ENCODE data around the gene BAHCC1.

Gene BAHCC1

DNA sequence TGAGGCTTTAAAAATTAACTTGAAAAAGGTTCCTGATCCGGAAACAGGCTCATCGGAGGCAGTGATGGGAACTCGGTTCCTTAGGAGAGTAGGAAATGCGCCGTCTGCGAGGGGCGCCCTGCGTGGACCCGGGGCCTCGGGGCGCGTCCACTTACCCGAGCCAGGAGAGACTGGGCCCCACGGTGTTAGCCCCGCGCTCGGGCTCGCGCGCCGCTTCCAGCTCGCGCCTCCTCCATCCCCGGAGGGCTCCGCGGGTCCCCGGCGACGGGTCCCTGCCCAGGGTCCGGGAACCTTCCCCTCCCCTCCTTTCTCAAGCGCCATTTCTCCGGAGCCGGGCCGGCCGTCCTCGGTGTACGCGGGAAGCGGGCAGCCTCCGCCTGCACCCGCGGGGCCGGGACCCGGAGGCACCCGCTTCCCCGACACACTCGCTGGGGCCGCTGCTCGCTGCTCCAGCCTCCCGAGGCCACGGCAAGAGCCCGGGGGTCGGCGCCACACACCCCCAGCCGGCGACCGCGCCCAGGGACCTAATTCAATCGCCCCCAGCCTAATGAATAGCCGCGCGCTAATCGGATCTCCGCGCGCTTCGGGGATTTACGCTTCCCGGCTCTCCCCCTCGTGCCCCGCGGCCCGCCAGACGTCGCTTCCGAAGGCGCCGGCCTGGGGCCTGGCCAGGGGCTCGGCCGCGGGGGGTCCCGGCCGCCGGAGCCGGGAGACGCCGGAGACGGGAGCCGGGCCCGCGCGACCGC lies 2.2 kb upstream of the BAHCC1 start:
- DNase-seq (ENCODE audit: low read depth), result no peak
- H3K4me3 ChIP-seq (ENCODE audit: control insufficient read depth, low read depth, low read length), result peak overlapping the region; percentile 52
- TF ChIP-seq, protein P1, sequence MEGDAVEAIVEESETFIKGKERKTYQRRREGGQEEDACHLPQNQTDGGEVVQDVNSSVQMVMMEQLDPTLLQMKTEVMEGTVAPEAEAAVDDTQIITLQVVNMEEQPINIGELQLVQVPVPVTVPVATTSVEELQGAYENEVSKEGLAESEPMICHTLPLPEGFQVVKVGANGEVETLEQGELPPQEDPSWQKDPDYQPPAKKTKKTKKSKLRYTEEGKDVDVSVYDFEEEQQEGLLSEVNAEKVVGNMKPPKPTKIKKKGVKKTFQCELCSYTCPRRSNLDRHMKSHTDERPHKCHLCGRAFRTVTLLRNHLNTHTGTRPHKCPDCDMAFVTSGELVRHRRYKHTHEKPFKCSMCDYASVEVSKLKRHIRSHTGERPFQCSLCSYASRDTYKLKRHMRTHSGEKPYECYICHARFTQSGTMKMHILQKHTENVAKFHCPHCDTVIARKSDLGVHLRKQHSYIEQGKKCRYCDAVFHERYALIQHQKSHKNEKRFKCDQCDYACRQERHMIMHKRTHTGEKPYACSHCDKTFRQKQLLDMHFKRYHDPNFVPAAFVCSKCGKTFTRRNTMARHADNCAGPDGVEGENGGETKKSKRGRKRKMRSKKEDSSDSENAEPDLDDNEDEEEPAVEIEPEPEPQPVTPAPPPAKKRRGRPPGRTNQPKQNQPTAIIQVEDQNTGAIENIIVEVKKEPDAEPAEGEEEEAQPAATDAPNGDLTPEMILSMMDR (conservative IDR thresholded peaks at IDR 0.05; ENCODE audit: control insufficient read depth, insufficient read depth, low read depth, low read length), result no peak

DNA sequence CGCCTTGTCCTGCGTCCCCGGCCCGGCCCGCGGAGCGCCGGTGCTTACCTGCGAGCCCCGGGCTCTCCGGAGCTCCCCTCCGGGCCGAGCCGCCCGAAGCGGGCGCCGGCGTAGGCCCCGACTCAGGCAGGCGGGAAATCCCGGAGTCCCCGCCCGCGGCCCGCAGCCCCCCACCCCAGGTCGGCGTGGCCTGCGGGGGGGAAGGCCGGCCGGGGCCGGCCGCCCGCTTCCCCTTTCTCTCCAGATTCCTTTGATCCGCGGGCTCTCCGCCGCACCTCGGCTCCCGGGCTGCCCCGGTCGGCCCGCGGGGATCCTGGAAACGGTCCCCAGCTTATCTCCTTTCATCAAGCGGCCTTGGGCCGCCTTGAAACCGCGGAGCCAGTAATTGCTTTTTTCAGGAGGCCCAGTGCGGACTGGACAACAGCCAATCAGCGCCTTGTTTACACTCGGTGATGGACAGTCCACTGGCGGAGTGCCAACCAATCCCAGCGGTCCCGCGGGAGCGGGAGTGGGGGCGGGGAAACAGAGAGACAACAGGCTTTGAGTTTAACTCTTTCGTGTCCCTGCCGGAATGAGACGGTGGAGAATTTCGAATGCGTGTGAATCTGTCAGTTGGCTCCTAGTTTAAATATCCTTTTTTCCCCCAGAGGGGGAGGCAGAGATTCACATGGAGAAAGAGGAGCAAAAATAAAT lies 1.4 kb upstream of the BAHCC1 start:
- TF ChIP-seq, protein P1 (conservative IDR thresholded peaks at IDR 0.05; ENCODE audit: control insufficient read depth, insufficient read depth, low read depth, low read length), result no peak
- peak; percentile 100 for DNase-seq (ENCODE audit: low read depth)
- H3K4me3 ChIP-seq (ENCODE audit: control insufficient read depth, low read depth, low read length), result peak overlapping the region; percentile 52

GRCh38 chr17:81394377-81394920 lies 808 bp upstream of the BAHCC1 start:
- DNase-seq (ENCODE audit: low read depth), result no peak
- TF ChIP-seq, protein P1 (conservative IDR thresholded peaks at IDR 0.05; ENCODE audit: control insufficient read depth, insufficient read depth, low read depth, low read length), result no peak
- H3K4me3 ChIP-seq (ENCODE audit: control insufficient read depth, low read depth, low read length), result peak overlapping the region; percentile 30

GRCh38 chr17:81395600-81396277 lies 482 bp downstream of the BAHCC1 start:
- peak overlapping the region; percentile 66 for H3K4me3 ChIP-seq (ENCODE audit: control insufficient read depth, low read depth, low read length)
- no peak for DNase-seq (ENCODE audit: low read depth)
- TF ChIP-seq, protein P1 (conservative IDR thresholded peaks at IDR 0.05; ENCODE audit: control insufficient read depth, insufficient read depth, low read depth, low read length), result no peak

DNA sequence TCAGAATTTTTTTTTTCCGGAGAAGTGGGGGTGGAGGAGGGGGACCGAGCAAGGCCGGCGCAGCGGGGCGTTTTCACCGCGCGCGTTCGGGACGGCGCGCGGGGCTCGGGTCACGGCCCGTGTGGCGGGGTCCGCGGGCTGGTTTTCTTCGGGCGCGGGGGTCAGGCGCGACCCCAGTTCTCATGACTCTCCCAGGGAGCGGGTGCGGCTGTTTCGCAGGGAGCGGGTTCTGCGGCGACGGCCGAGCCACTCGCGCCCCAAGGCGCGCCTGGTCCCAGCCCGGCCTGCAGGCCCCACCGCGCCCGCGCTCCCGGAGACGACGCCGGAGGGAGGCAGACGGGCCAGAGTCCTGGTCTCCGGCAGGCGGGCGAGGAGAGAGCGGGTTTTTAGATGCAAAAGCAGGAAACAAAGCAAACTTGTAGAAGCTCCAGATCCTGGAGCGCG lies 1.0 kb downstream of the BAHCC1 start:
- peak overlapping the region; percentile 66 for H3K4me3 ChIP-seq (ENCODE audit: control insufficient read depth, low read depth, low read length)
- peak; percentile 26 for DNase-seq (ENCODE audit: low read depth)
- TF ChIP-seq, protein P1 (conservative IDR thresholded peaks at IDR 0.05; ENCODE audit: control insufficient read depth, insufficient read depth, low read depth, low read length), result no peak

- peak overlapping the region; percentile 66 for H3K4me3 ChIP-seq (ENCODE audit: control insufficient read depth, low read depth, low read length)
- DNase-seq (ENCODE audit: low read depth), result peak; percentile 38
- TF ChIP-seq, protein P1 (conservative IDR thresholded peaks at IDR 0.05; ENCODE audit: control insufficient read depth, insufficient read depth, low read depth, low read length), result no peak
Observed at GRCh38 chr17:81396722-81397313, 1.6 kb downstream of the BAHCC1 start.

Measured in fibroblast of mammary gland (primary cell).